AG09309 (cell line): ENCODE data around the gene ANTXR1.

ENCODE experiments used
- DNase-seq: peaks from one replicate; pipeline ENCODE4 v3.0.0-alpha.2; 2010; ENCODE audit warnings: low read depth
- H3K4me3 ChIP-seq: 2 replicates; pipeline ENCODE4 v1.5.1; 2011; ENCODE audit warnings: mild to moderate bottlenecking, low read depth, low read length, moderate library complexity; ENCODE audit not compliant: control insufficient read depth
- TF ChIP-seq, protein P1 (sequence below): IDR thresholded peaks from 2 replicates; pipeline ENCODE4 v1.5.1; 2011; ENCODE audit warnings: mild to moderate bottlenecking, low read depth, low read length, inconsistent platforms; ENCODE audit not compliant: insufficient read depth, control insufficient read depth; ENCODE audit errors: missing control alignments

Gene ANTXR1

DNA sequence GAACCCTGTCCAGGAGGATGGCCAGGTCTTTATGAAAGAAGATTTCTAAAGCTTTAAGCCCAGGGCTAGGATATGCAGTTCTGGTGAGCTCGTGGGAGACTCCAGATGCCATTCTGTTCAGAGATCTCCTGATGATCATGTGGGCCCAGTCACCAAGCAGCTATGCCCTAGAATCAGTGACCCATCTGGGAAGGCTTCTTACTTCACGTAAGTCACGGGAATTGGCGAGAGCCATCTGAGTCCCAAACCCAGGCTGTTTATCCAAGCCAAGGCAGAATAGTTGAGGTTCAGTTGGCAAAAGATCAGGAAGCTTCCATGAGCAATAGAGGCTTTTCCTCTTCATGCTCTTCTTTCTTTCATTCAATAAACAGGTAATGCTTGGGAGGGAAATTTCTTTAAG lies 23.9 kb downstream of the ANTXR1 start:
- DNase-seq = no peak
- TF ChIP-seq, protein P1, sequence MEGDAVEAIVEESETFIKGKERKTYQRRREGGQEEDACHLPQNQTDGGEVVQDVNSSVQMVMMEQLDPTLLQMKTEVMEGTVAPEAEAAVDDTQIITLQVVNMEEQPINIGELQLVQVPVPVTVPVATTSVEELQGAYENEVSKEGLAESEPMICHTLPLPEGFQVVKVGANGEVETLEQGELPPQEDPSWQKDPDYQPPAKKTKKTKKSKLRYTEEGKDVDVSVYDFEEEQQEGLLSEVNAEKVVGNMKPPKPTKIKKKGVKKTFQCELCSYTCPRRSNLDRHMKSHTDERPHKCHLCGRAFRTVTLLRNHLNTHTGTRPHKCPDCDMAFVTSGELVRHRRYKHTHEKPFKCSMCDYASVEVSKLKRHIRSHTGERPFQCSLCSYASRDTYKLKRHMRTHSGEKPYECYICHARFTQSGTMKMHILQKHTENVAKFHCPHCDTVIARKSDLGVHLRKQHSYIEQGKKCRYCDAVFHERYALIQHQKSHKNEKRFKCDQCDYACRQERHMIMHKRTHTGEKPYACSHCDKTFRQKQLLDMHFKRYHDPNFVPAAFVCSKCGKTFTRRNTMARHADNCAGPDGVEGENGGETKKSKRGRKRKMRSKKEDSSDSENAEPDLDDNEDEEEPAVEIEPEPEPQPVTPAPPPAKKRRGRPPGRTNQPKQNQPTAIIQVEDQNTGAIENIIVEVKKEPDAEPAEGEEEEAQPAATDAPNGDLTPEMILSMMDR = no peak
- H3K4me3 ChIP-seq = no peak overlapping the region

DNA sequence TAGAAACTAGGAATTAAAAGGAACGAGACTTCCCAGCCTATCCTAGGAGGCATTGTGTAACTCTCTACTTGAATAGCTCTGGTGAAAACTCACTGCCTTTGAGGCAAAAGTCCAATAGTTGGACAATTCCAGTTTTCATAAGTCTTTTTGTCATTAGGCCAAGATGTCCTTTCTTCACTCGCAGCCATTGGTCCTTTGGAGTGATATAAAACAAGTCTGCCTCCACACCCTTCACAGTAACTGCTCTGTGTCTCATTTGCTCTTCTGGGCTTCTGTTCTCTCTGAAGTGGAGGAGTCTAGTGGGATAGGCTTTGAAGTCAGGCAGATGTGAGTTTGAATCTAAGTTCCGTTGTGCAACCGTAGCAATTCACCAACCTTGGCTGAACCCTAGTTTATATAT lies 28.2 kb downstream of the ANTXR1 start:
- DNase-seq = no peak
- TF ChIP-seq, protein P1 = no peak
- no peak overlapping the region for H3K4me3 ChIP-seq

DNA sequence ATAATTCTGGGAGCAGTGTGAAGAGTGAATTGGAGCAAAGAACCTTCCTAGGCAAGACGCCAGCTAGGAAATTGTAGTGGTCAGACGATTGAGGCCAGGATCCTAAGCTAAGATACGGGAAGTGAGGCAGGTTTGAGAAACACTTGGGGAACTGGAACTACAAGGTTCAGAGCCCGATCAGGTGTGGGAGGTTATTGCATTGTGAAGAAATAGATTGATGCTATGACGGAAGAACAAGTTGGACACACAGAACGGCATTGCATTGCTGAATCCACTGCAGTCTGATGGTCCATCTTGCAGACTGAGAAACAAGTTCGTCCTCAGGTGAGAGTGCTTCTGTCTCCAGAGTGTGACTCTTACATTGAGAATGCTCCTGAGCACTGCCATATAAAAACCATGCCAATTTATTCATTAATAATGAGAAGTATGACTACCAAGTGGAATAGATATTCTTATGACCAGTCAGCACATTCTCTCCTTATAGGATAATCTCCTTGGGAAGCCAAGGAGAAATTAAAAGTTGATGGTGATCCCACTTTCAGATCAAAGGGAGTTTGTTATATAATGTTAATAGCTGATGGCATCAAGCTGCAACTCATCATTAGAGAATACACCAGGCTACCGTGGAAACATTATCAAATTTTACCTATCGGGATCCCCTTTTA lies 30.9 kb downstream of the ANTXR1 start:
- no peak overlapping the region for H3K4me3 ChIP-seq
- TF ChIP-seq, protein P1 = no peak
- DNase-seq = no peak

DNA sequence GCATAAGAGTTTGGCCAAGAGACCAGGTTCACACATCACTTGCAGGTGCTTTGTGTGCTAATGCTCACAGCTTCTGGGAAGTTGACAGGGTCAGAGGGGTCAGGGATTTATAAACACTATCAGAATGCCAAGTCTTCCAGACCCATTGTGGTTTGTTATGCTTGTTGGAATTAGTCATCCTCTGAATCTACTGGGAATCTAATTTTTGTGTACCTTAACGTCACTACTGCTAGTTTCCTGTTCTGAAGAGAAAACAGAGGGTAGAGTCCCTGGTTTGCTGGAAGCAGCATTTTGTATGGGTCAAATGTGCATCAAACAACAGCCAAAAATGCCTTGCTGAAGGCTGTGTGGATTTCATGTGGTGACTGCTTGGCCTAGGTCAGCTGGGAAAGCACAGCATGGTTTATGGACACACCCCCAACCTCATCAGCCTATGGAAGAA lies 33.3 kb downstream of the ANTXR1 start:
- TF ChIP-seq, protein P1 = no peak
- H3K4me3 ChIP-seq = no peak overlapping the region
- no peak for DNase-seq

DNA sequence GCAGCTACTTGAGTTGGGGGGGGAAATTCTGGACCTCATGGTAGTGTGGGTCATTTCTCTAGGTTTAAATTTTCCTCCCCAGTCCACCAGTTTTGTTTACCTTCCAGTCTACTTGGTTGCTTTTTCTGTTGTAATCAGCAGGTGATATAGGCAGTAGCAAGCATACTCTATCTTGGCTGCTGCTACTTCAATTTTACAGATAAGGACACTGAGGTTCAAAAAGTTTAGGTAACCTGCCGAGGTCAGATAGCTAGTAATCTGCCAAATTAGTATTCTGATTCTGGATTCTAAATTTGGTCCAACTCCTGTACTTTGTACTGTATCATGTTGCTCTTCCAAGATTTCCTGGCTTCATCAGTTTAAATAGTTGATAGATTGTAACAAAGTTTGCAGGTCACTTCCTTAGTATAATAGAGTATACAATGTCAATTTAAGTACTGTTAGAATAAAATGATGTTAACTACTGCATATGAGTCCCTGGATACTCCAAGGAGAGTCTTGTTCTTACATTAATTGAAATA lies 34.7 kb downstream of the ANTXR1 start:
- DNase-seq = no peak
- TF ChIP-seq, protein P1 = no peak
- H3K4me3 ChIP-seq = no peak overlapping the region

DNA sequence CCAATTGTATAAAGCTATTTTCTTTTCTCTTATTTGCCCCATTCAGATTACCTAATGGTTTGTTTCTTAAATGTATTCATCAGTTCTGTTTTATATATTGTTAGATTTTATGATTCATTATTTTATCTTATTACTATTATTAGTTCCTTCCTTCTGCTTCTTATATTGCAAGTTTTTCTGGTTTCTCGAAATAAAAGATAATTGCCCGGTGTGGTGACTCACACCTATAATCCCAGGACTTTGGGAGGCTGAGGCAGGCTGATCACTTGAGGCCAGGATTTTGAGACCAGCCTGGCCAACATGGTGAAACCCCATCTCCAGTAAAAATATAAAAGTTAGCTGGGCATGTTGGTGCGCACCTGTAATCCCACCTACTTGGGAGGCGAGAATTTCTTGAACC lies 37.8 kb downstream of the ANTXR1 start:
- no peak for DNase-seq
- TF ChIP-seq, protein P1 = no peak
- H3K4me3 ChIP-seq = no peak overlapping the region
